Parathyroid adenoma (tissue), 2 donors: ENCODE results near the gene ZNF816.
"Not testable (repeated sequence)": the region's sequence is repeated elsewhere in the genome, so short reads cannot be mapped to it uniquely, and the experiment has no call there.

Experiments used
- H2AFZ ChIP-seq: fragments of 300-600 bp; sonication (generic); one replicate; pipeline ENCODE4 v1.7.0; 2017; ENCODE audit warnings: antibody characterized with exemption, mild to moderate bottlenecking
- H3K27ac ChIP-seq: fragments of 300-600 bp; sonication (generic); one replicate; pipeline ENCODE4 v1.7.0; 2017
- H3K27me3 ChIP-seq: fragments of 300-600 bp; sonication (generic); one replicate; pipeline ENCODE4 v1.7.0; 2017; ENCODE audit warnings: low read length; ENCODE audit not compliant: control insufficient read depth, insufficient read depth
- H3K36me3 ChIP-seq: fragments of 300-600 bp; sonication (generic); one replicate; pipeline ENCODE4 v1.7.0; 2017; ENCODE audit warnings: low read length; ENCODE audit not compliant: control insufficient read depth, insufficient read depth
- H3K4me1 ChIP-seq: fragments of 300-600 bp; sonication (generic); one replicate; pipeline ENCODE4 v1.7.0; 2017; ENCODE audit warnings: control low read depth
- H3K4me2 ChIP-seq: fragments of 300-600 bp; sonication (generic); one replicate; pipeline ENCODE4 v1.7.0; 2017; ENCODE audit warnings: low read length
- H3K4me3 ChIP-seq: fragments of 300-600 bp; sonication (generic); one replicate; pipeline ENCODE4 v1.7.0; 2017; ENCODE audit warnings: low read depth, low read length
- H3K79me2 ChIP-seq: fragments of 300-600 bp; sonication (generic); one replicate; pipeline ENCODE4 v1.7.0; 2017; ENCODE audit warnings: control low read depth
- H3K9ac ChIP-seq: fragments of 300-600 bp; sonication (generic); one replicate; pipeline ENCODE4 v1.7.0; 2017; ENCODE audit warnings: mild to moderate bottlenecking
- H3K9me3 ChIP-seq: fragments of 300-600 bp; sonication (generic); one replicate; pipeline ENCODE4 v1.7.0; 2017; ENCODE audit warnings: low read length; ENCODE audit not compliant: control insufficient read depth
- TF ChIP-seq, protein P1 (sequence below): fragments of 300-600 bp; sonication (generic); IDR thresholded peaks from one replicate; pipeline ENCODE4 v1.7.0; 2017; ENCODE audit warnings: antibody characterized with exemption, mild to moderate bottlenecking
- donor health status: primary hyperparathyroidism.

ZNF816 gene

GRCh38 chr19:52923778-52924593 is 38.7 kb downstream of the ZNF816 start:
- H3K27me3 ChIP-seq = no peaks in the 10 kb centered on the region
- H2AFZ ChIP-seq = no peak overlapping the region
- H3K27ac ChIP-seq = no peak overlapping the region
- no peaks in the 10 kb centered on the region for H3K36me3 ChIP-seq
- H3K4me1 ChIP-seq = no peaks in the 10 kb centered on the region
- H3K4me2 ChIP-seq = peak overlapping the region; percentile 100
- H3K9ac ChIP-seq = no peak overlapping the region
- TF ChIP-seq, protein P1, sequence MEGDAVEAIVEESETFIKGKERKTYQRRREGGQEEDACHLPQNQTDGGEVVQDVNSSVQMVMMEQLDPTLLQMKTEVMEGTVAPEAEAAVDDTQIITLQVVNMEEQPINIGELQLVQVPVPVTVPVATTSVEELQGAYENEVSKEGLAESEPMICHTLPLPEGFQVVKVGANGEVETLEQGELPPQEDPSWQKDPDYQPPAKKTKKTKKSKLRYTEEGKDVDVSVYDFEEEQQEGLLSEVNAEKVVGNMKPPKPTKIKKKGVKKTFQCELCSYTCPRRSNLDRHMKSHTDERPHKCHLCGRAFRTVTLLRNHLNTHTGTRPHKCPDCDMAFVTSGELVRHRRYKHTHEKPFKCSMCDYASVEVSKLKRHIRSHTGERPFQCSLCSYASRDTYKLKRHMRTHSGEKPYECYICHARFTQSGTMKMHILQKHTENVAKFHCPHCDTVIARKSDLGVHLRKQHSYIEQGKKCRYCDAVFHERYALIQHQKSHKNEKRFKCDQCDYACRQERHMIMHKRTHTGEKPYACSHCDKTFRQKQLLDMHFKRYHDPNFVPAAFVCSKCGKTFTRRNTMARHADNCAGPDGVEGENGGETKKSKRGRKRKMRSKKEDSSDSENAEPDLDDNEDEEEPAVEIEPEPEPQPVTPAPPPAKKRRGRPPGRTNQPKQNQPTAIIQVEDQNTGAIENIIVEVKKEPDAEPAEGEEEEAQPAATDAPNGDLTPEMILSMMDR = no peak
- no peaks in the 10 kb centered on the region for H3K9me3 ChIP-seq
- H3K79me2 ChIP-seq = no peaks in the 10 kb centered on the region
- H3K4me3 ChIP-seq = peak overlapping the region; percentile 99

GRCh38 chr19:52922841-52923777 is 39.6 kb downstream of the ZNF816 start, which contains the start of gene ZNF888:
ZNF888 (minus strand) TSS chr19:52923428; CDS start chr19:52917873, 5,555 bp downstream.
- no peaks in the 10 kb centered on the region for H3K27me3 ChIP-seq
- peak within 1 kb of the TSS; percentile 100 for H3K4me2 ChIP-seq
- TF ChIP-seq, protein P1 = no peak
- H3K79me2 ChIP-seq = no peaks in the 10 kb centered on the region
- H2AFZ ChIP-seq = peak within 1 kb of the TSS; percentile 56
- no peaks in the 10 kb centered on the region for H3K36me3 ChIP-seq
- H3K27ac ChIP-seq = no peak within 1 kb of the TSS
- H3K4me1 ChIP-seq = no peaks in the 10 kb centered on the region
- no peaks in the 10 kb centered on the region for H3K9me3 ChIP-seq
- peak within 1 kb of the TSS; percentile 99 for H3K4me3 ChIP-seq
- no peak within 1 kb of the TSS for H3K9ac ChIP-seq

GRCh38 chr19:52917531-52917930 is 45.1 kb downstream of the ZNF816 start:
- Histone ChIP-seq H3K36me3 (no peaks in the 10 kb centered on the region), H3K9me3 (no peaks in the 10 kb centered on the region), H3K79me2 (no peaks in the 10 kb centered on the region), H3K27ac (no peak overlapping the region), H3K9ac (no peak overlapping the region), H3K4me2 (no peak overlapping the region), H2AFZ (no peak overlapping the region), H3K4me3 (no peak overlapping the region), H3K4me1 (no peaks in the 10 kb centered on the region), H3K27me3 (no peaks in the 10 kb centered on the region)
- TF ChIP-seq, protein P1 = no peak

- Histone ChIP-seq H3K9ac (no peak overlapping the region), H3K4me3 (no peak overlapping the region), H3K27ac (no peak overlapping the region), H3K4me2 (no peak overlapping the region), H3K9me3 (no peaks in the 10 kb centered on the region), H3K36me3 (no peaks in the 10 kb centered on the region), H3K79me2 (no peaks in the 10 kb centered on the region), H2AFZ (no peak overlapping the region), H3K27me3 (no peaks in the 10 kb centered on the region), H3K4me1 (no peaks in the 10 kb centered on the region)
- TF ChIP-seq, protein P1 = no peak
Measured at GRCh38 chr19:52910648-52911047, 52.0 kb downstream of the ZNF816 start.

- not testable (repeated sequence) for H3K9me3 ChIP-seq, H3K4me2 ChIP-seq, H3K27me3 ChIP-seq, H2AFZ ChIP-seq, H3K79me2 ChIP-seq, H3K4me3 ChIP-seq, H3K9ac ChIP-seq, H3K27ac ChIP-seq, H3K36me3 ChIP-seq, H3K4me1 ChIP-seq
Measured at GRCh38 chr19:52904052-52904780, 58.5 kb downstream of the ZNF816 start.
